Measurements from ENCODE around the gene CYP4F22. TPM values are rescaled to one million over a fixed set of nuclear protein-coding genes. Genes with fewer than 3 reads are reported as not detected.

CYP4F22 gene
- total RNA-seq, 1 experiment from 2014 or later, result not detected

DNA sequence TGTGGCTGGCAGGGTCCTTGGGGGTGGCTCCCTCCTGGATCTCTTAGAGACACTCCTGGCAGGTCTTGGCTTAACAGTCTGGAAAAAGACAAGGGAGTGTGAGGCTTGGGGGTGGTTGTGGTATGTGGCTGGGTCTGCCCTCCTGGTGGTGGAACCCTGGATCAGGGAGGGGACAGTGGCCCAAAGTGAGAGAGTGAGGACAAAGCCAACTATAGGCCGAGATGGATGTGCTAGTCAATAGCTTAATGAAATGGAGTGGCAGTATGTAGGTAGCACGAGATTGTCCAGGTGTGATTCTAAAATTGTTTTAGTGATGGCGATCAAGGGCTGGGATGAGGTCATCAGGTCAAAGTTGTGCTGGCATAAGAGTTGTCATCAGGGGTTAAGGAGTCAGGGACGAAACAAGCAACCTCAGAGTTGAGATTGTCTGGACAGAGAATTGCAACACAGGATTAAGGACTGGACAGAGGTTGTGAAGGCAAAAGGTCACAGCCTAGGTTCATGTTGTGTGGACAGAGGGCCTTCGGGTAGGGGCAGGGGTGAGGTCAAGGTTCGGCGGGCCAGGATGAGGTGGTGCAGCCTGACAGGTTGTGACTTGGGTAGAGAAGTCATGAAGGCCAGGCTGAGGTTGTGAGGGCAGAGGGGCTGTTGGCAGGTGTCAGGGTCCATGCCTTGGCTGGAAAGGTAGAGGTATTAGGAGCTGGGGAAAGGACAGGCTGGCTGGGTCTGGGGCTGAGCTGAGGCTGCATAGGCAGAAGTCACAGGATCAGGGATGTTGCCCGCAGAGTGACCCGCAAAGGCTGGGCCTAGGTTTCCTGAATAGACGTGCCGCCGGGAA lies 39.4 kb upstream of the CYP4F22 start:
- Histone ChIP-seq H3K23ac (ENCODE audit: insufficient read length, low read depth, low read length) (no peak overlapping the region), H2BK5ac (ENCODE audit: insufficient read length, low read length) (no peak overlapping the region), H2BK120ac (ENCODE audit: low read depth, low read length, poor library complexity, severe bottlenecking) (no peak overlapping the region), H3K9ac (ENCODE audit: extremely low read depth, insufficient read length, low read length) (no peak overlapping the region), H3K79me1 (ENCODE audit: insufficient read depth, low read depth, low read length, poor library complexity, severe bottlenecking) (no peaks in the 10 kb centered on the region), H4K20me1 (ENCODE audit: control insufficient read depth, insufficient read depth, insufficient read length) (no peaks in the 10 kb centered on the region), H2AFZ (ENCODE audit: low read length) (no peak overlapping the region), H2AK5ac (ENCODE audit: insufficient read length, low read length) (no peak overlapping the region), H3K27ac (ENCODE audit: insufficient read length, low read depth, low read length) (no peak overlapping the region), H3T11ph (ENCODE audit: low read length) (no peak overlapping the region), H3K14ac (ENCODE audit: insufficient read depth, low read length) (no peak overlapping the region), H4K91ac (ENCODE audit: insufficient read length, low read depth, low read length) (no peak overlapping the region), H2BK20ac (ENCODE audit: low read depth, low read length, poor library complexity, severe bottlenecking) (no peak overlapping the region), H3K27me3 (ENCODE audit: insufficient read depth, low read length) (peaks cover 11% of the 10 kb centered on the region; the same call in 1 of the 2 replicates), H3K79me2 (ENCODE audit: insufficient read depth, low read length) (no peaks in the 10 kb centered on the region), H3K4me2 (ENCODE audit: insufficient read depth, insufficient read length, low read length) (peak overlapping the region; percentile 31), H2BK12ac (ENCODE audit: insufficient read length, low read depth, low read length) (no peak overlapping the region), H3K23me2 (ENCODE audit: insufficient read length, low read depth, low read length, poor library complexity, severe bottlenecking) (no peaks in the 10 kb centered on the region), H4K8ac (replicated peaks; ENCODE audit: insufficient read length, low read depth, low read length) (no peak overlapping the region), H3K4me1 (ENCODE audit: insufficient read depth, low read length) (no peaks in the 10 kb centered on the region; the same call in 1 of the 2 replicates), H3K4ac (ENCODE audit: low read depth, low read length) (no peak overlapping the region), H3K18ac (ENCODE audit: insufficient read length, low read depth, low read length) (no peak overlapping the region), H4K5ac (ENCODE audit: insufficient read length, low read depth, low read length) (no peak overlapping the region), H2BK15ac (ENCODE audit: low read depth, low read length) (no peak overlapping the region; the same call in 1 of the 2 replicates), H3K9me3 (ENCODE audit: control insufficient read depth, low read depth, low read length) (no peaks in the 10 kb centered on the region), H3K56ac (ENCODE audit: insufficient read length, low read depth, low read length) (no peak overlapping the region)
- no peak for DNase-seq
- peak overlapping the region in 1 of 2 experiments; percentile 81; a peak in 4 of 5 replicates for H3K4me3 Mint-ChIP-seq
- no peak for TF ChIP-seq CTCF (conservative IDR thresholded peaks at IDR 0.05)
- no CpG with 5 or more reads among the region's 12 CpGs for WGBS (ENCODE audit: extremely low coverage, insufficient read length, low lambda C conversion rate)
- peaks cover 54% of the 10 kb centered on the region for H3K27me3 Mint-ChIP-seq (ENCODE audit: low read depth)
- H3K4me1 Mint-ChIP-seq, result 0 out of 4 replicates have a peak, but pooled peaks cover 0 to 2% of the 10 kb centered on the region in 2 experiments
- H3K36me3 Mint-ChIP-seq (ENCODE audit: insufficient read depth in 1 of 3, low read depth in 3 of 3), result no peaks in the 10 kb centered on the region; a peak in 1 of 7 replicates
- peaks cover 4 to 32% of the 10 kb centered on the region in 2 experiments; a peak in 3 of 5 replicates for H3K9me3 Mint-ChIP-seq
- H3K27ac Mint-ChIP-seq, result no peak overlapping the region
